ENCODE measurements around the gene SLC26A3. TPM values are rescaled to one million over a fixed set of nuclear protein-coding genes. Genes with fewer than 3 reads are reported as not detected.
A peak's percentile ranks its signal among the peaks of the same experiment; 100 is the strongest.

The SLC26A3 gene
- total and polyA plus RNA-seq, 10 of the 15 experiments (the other 5 are each of a cell fraction or from before 2014, with no cell fraction given): 0.46 TPM; not detected in 9

GRCh38 chr7:107758667-107759066, 44.4 kb downstream of the SLC26A3 start (continued):
- TF ChIP-seq BACH1 (IDR thresholded peaks at IDR 0.05; ENCODE audit: borderline replicate concordance) (no peak), ZNF622 (IDR thresholded peaks at IDR 0.05) (no peak), NKRF (conservative IDR thresholded peaks at IDR 0.05) (no peak), HDAC6 (IDR thresholded peaks at IDR 0.05; ENCODE audit: unreplicated experiment) (no peak), MAX (IDR thresholded peaks at IDR 0.05; ENCODE audit: low read depth, low read length) (no peak), NR2C1 (IDR thresholded peaks at IDR 0.05) (no peak), LARP7 (IDR thresholded peaks at IDR 0.05) (no peak), ETV6 (conservative IDR thresholded peaks at IDR 0.05 in 1 of 2, IDR thresholded peaks at IDR 0.05 in 1 of 2; ENCODE audit: borderline replicate concordance in 1 of 2, low read depth in 1 of 2) (no peak)

GRCh38 chr7:107754642-107755041, 48.4 kb downstream of the SLC26A3 start:
- Histone ChIP-seq H4K20me1 (ENCODE audit: control insufficient read depth, insufficient read depth) (no peaks in the 10 kb centered on the region; the same call in 1 of the 2 replicates), H3K9ac (ENCODE audit: control insufficient read depth, insufficient read depth, low read length) (no peak overlapping the region), H3K27ac (ENCODE audit: control insufficient read depth, insufficient read depth) (no peak overlapping the region), H2AFZ (ENCODE audit: control insufficient read depth, low read depth, low read length) (no peak overlapping the region), H3K27me3 (replicated peaks in 1 of 2; ENCODE audit: control insufficient read depth in 2 of 2, insufficient read depth in 2 of 2, low read length in 1 of 2) (no peaks in the 10 kb centered on the region), H3K36me3 (ENCODE audit: control insufficient read depth in 2 of 2, insufficient read depth in 2 of 2, low read length in 1 of 2) (peaks cover 12 to 34% of the 10 kb centered on the region in 2 experiments), H3K4me1 (ENCODE audit: control insufficient read depth, insufficient read depth, low read length) (no peaks in the 10 kb centered on the region), H3K4me3 (no peak overlapping the region), H3K9me3 (replicated peaks; ENCODE audit: control insufficient read depth, insufficient read depth, low read length) (no peaks in the 10 kb centered on the region), H3K79me2 (ENCODE audit: control insufficient read depth, insufficient read depth, low read length) (peaks cover 2% of the 10 kb centered on the region), H3K4me2 (ENCODE audit: control insufficient read depth, insufficient read depth) (no peak overlapping the region)
- FAIRE-seq (no peak), DNase-seq (ENCODE audit: low read depth, low spot score) (no peak), ATAC-seq (no peak)
- ChIA-PET CTCF (no interaction called here), SMC1A (ENCODE audit: uncharacterized antibody, unreplicated experiment) (interaction anchor here (1.2 kb wide), 1 partner anchor 120 kb away, joined by 4 read pairs; no protein-coding TSS in a partner anchor), POLR2A (no interaction called here), RAD21 (ENCODE audit: unreplicated experiment) (no interaction called here)
- TF ChIP-seq E2F8 (IDR thresholded peaks at IDR 0.05; ENCODE audit: low read depth, partially characterized antibody): no peak
- TF ChIP-seq ASH2L (IDR thresholded peaks at IDR 0.05; ENCODE audit: borderline replicate concordance, low read depth): no peak
- no peak for TF ChIP-seq SIN3A (IDR thresholded peaks at IDR 0.05; ENCODE audit: low read depth, low read length)
- 0 out of 6 replicates have a peak, but pooled peaks of 1 of the 3 experiments have one; percentile 9 for TF ChIP-seq CTCF (IDR thresholded peaks at IDR 0.05 in 2 of 3, conservative IDR thresholded peaks at IDR 0.05 in 1 of 3; ENCODE audit: control insufficient read depth in 2 of 3, extremely low read depth in 1 of 3, insufficient read depth in 1 of 3, low read depth in 3 of 3, low read length in 3 of 3)
- TF ChIP-seq MTA2 (IDR thresholded peaks at IDR 0.05; ENCODE audit: low read depth): no peak
- WGBS (ENCODE audit: insufficient coverage, insufficient replicate concordance, low lambda C conversion rate, missing lambda C conversion rate): 100% methylated on average over 2 of the region's 2 CpGs
- in situ Hi-C loops (cut with MboI): no loop called here
- intact Hi-C loops (cut with micrococcal nuclease; ENCODE audit: unreplicated experiment): no loop called here
- no TSS peak for BruUV-seq (replicated peaks)

Measured in GM12878 (cell line).